H1 (cell line): ENCODE measurements around the gene SEMA3D. TPM values are rescaled to one million over a fixed set of nuclear protein-coding genes. Genes with fewer than 3 reads are reported as not detected.

Source experiments
- CTCF ChIA-PET: fragments of 300-600 bp; sonication (Branson Sonifier 250); formaldehyde crosslinking; loops from one replicate; lab custom pipeline; 2021; ENCODE audit not compliant: partially characterized antibody; lab: Charles Lee
- POLR2A ChIA-PET: fragments of 300-600 bp; sonication (Branson Sonifier 250); formaldehyde crosslinking; loops from one replicate; lab custom pipeline; 2021; ENCODE audit warnings: inconsistent platforms; ENCODE audit not compliant: partially characterized antibody; lab: Charles Lee
- DNase-seq, 2 experiments: peaks; one replicate each; pipeline versions ENCODE4 v3.0.0 to v3.0.0-alpha.2; 2010 to 2022; ENCODE audit warnings: low spot score in 2 of 2, low read depth in 1 of 2, mixed read lengths in 1 of 2
- FAIRE-seq: peaks from 2 replicates; lab custom pipeline; 2011; peaks lifted over from hg19 to GRCh38; lab: Jason Lieb, UNC
- H2AFZ ChIP-seq: 2 replicates; pipeline ENCODE4 v1.8.1; 2012; ENCODE audit warnings: low read length, inconsistent platforms
- H2AK5ac ChIP-seq: 2 replicates; pipeline ENCODE4 v1.6.1; 2013; ENCODE audit warnings: low read depth, low read length
- H2BK120ac ChIP-seq: replicated peaks from 2 replicates; pipeline ENCODE3; 2013; ENCODE audit warnings: low read depth, low read length, inconsistent platforms
- H2BK12ac ChIP-seq: 2 replicates; pipeline ENCODE4 v1.6.1; 2013; ENCODE audit warnings: low read depth, low read length
- H2BK15ac ChIP-seq: 2 replicates; pipeline ENCODE4 v1.6.1; 2013; ENCODE audit warnings: low read length
- H2BK20ac ChIP-seq: 2 replicates; pipeline ENCODE4 v1.6.1; 2013; ENCODE audit warnings: low read length
- H2BK5ac ChIP-seq: 2 replicates; pipeline ENCODE4 v1.6.1; 2013; ENCODE audit warnings: low read depth, low read length
- H3K14ac ChIP-seq: 2 replicates; pipeline ENCODE4 v1.6.1; 2013; ENCODE audit warnings: inconsistent platforms; ENCODE audit not compliant: insufficient read length
- H3K18ac ChIP-seq: 2 replicates; pipeline ENCODE4 v1.6.1; 2013; ENCODE audit warnings: low read length; ENCODE audit errors: extremely low read depth
- H3K23ac ChIP-seq: 2 replicates; pipeline ENCODE4 v1.6.1; 2013; ENCODE audit warnings: inconsistent platforms; ENCODE audit not compliant: insufficient read length
- H3K23me2 ChIP-seq: 2 replicates; pipeline ENCODE4 v1.6.1; 2013; ENCODE audit warnings: low read depth, low read length
- H3K27ac ChIP-seq: 2 replicates; pipeline ENCODE4 v1.6.1; 2011; ENCODE audit warnings: low read depth, low read length, inconsistent platforms
- H3K27me3 ChIP-seq, 4 experiments: replicated peaks in 1 of 4; 1 replicate in 1 of 4; 2 replicates in 3 of 4; pipeline versions ENCODE4 v1.6.1 to v1.8.1; 2011 to 2013; ENCODE audit warnings: low read length in 3 of 4, mild to moderate bottlenecking in 3 of 4, inconsistent platforms in 2 of 4, mixed read lengths in 2 of 4, moderate library complexity in 1 of 4; ENCODE audit not compliant: control insufficient read depth in 3 of 4, insufficient read depth in 3 of 4; ENCODE audit errors: extremely low read depth in 1 of 4
- H3K36me3 ChIP-seq, 4 experiments: 2 replicates each; pipeline versions ENCODE4 v1.6.1 to v1.8.1; 2011 to 2013; ENCODE audit warnings: mild to moderate bottlenecking in 4 of 4, low read length in 3 of 4, moderate library complexity in 2 of 4, control low read depth in 1 of 4, inconsistent platforms in 1 of 4; ENCODE audit not compliant: insufficient read depth in 4 of 4, control insufficient read depth in 2 of 4
- H3K4ac ChIP-seq: replicated peaks from 2 replicates; pipeline ENCODE3; 2013; ENCODE audit warnings: low read length, low read depth, mixed read lengths, inconsistent platforms; ENCODE audit not compliant: insufficient read length
- H3K4me1 ChIP-seq, 4 experiments: replicated peaks in 1 of 4; 1 replicate in 1 of 4; 2 replicates in 3 of 4; pipeline versions ENCODE4 v1.6.1 to v1.8.1; 2011 to 2013; ENCODE audit warnings: low read length in 3 of 4, inconsistent platforms in 2 of 4, mixed read lengths in 1 of 4; ENCODE audit not compliant: insufficient read depth in 4 of 4, control insufficient read depth in 3 of 4
- H3K4me2 ChIP-seq, 2 experiments: 2 replicates each; pipeline versions ENCODE4 v1.6.1 to v1.8.1; 2011 to 2013; ENCODE audit warnings: low read depth in 2 of 2, low read length in 2 of 2, control low read depth in 1 of 2, inconsistent platforms in 1 of 2, mild to moderate bottlenecking in 1 of 2; ENCODE audit not compliant: insufficient read depth in 1 of 2
- H3K4me3 ChIP-seq, 4 experiments: fragments of 200-600, 300-600 bp in 1 of 4; sonication (generic), shearing (Covaris generic), sonication (Bioruptor Twin) in 1 of 4; 2 replicates each; pipeline versions ENCODE4 v1.5.1 to v1.8.1; 2011 to 2016; ENCODE audit warnings: low read length in 4 of 4, low read depth in 3 of 4, control low read depth in 2 of 4, inconsistent platforms in 2 of 4, mild to moderate bottlenecking in 2 of 4, mixed read lengths in 1 of 4, moderate library complexity in 1 of 4; ENCODE audit not compliant: insufficient read depth in 2 of 4; ENCODE audit errors: extremely low read depth in 1 of 4
- H3K56ac ChIP-seq: replicated peaks from 2 replicates; pipeline ENCODE3; 2013; ENCODE audit warnings: low read depth, mild to moderate bottlenecking, mixed read lengths, low read length, inconsistent platforms; ENCODE audit not compliant: insufficient read length
- H3K79me1 ChIP-seq: 2 replicates; pipeline ENCODE4 v1.6.1; 2013; ENCODE audit warnings: low read depth, low read length, control low read depth
- H3K79me2 ChIP-seq, 2 experiments: 2 replicates each; pipeline versions ENCODE4 v1.6.1 to v1.8.1; 2012 to 2013; ENCODE audit warnings: low read length in 2 of 2, mild to moderate bottlenecking in 2 of 2, inconsistent platforms in 1 of 2; ENCODE audit not compliant: insufficient read depth in 2 of 2, control insufficient read depth in 1 of 2
- H3K9ac ChIP-seq, 4 experiments: replicated peaks in 1 of 4; 1 replicate in 1 of 4; 2 replicates in 3 of 4; pipeline versions ENCODE4 v1.6.1 to v1.8.1; 2011 to 2013; ENCODE audit warnings: low read depth in 3 of 4, low read length in 3 of 4, control low read depth in 2 of 4, mild to moderate bottlenecking in 2 of 4, moderate library complexity in 2 of 4, inconsistent platforms in 1 of 4; ENCODE audit errors: extremely low read depth in 1 of 4
- H3K9me3 ChIP-seq, 2 experiments: 2 replicates each; pipeline versions ENCODE4 v1.6.1 to v1.8.1; 2012 to 2013; ENCODE audit warnings: mild to moderate bottlenecking in 2 of 2, moderate library complexity in 2 of 2, control low read depth in 1 of 2, inconsistent platforms in 1 of 2, low read depth in 1 of 2, low read length in 1 of 2, mixed read lengths in 1 of 2; ENCODE audit not compliant: insufficient read depth in 2 of 2
- H4K20me1 ChIP-seq, 2 experiments: replicated peaks in 1 of 2; 2 replicates each; pipeline versions ENCODE3 to v1.8.1; 2011 to 2013; ENCODE audit warnings: inconsistent platforms in 2 of 2, low read length in 2 of 2, mild to moderate bottlenecking in 1 of 2; ENCODE audit not compliant: insufficient read depth in 2 of 2, control insufficient read depth in 1 of 2
- H4K5ac ChIP-seq: 2 replicates; pipeline ENCODE4 v1.6.1; 2013; ENCODE audit warnings: low read length, low read depth, mixed read lengths, inconsistent platforms; ENCODE audit not compliant: insufficient read length
- H4K8ac ChIP-seq: 2 replicates; pipeline ENCODE4 v1.8.0; 2013; ENCODE audit warnings: mild to moderate bottlenecking, moderate library complexity, low read length, inconsistent platforms; ENCODE audit not compliant: insufficient read depth; ENCODE audit errors: extremely low read depth
- H4K91ac ChIP-seq: replicated peaks from 2 replicates; pipeline ENCODE3; 2013; ENCODE audit warnings: low read length, mixed read lengths, inconsistent platforms; ENCODE audit not compliant: insufficient read length
- BACH1 ChIP-seq: IDR thresholded peaks from 2 replicates; pipeline ENCODE4 v1.6.1; 2012; ENCODE audit warnings: low read length, improper control_type of control experiment
- BCL11A ChIP-seq, 2 experiments: IDR thresholded peaks; one replicate each; pipeline ENCODE4 v1.6.1; 2011; ENCODE audit warnings: low read depth in 2 of 2, low read length in 2 of 2, mild to moderate bottlenecking in 2 of 2
- PHF8 ChIP-seq: fragments of 200-600 bp; sonication (generic); conservative IDR thresholded peaks from 2 replicates; pipeline ENCODE4 v1.7.1; 2012; ENCODE audit warnings: low read depth, mild to moderate bottlenecking, inconsistent platforms, low read length, moderate library complexity
- RAD21 ChIP-seq, 2 experiments: IDR thresholded peaks in 1 of 2; conservative IDR thresholded peaks in 1 of 2; 2 replicates each; pipeline ENCODE4 v1.6.1; 2011; ENCODE audit warnings: low read depth in 2 of 2, low read length in 2 of 2, improper control_type of control experiment in 1 of 2, inconsistent platforms in 1 of 2, mild to moderate bottlenecking in 1 of 2, moderate library complexity in 1 of 2
- SAP30 ChIP-seq: fragments of 300-600 bp; sonication (generic); IDR thresholded peaks from 2 replicates; pipeline ENCODE4 v1.7.1; 2012; ENCODE audit warnings: low read length, moderate library complexity, mild to moderate bottlenecking, inconsistent platforms; ENCODE audit not compliant: insufficient read depth, insufficient replicate concordance
- SP1 ChIP-seq: IDR thresholded peaks from 2 replicates; pipeline ENCODE4 v1.6.1; 2011; ENCODE audit warnings: low read depth, low read length
- SP4 ChIP-seq: IDR thresholded peaks from 2 replicates; pipeline ENCODE4 v1.6.1; 2012; ENCODE audit warnings: low read length, inconsistent platforms
- WGBS, 2 experiments: shearing (Covaris generic) in 1 of 2; methylation state at CpG; one replicate each; pipeline versions ENCODE4 v1.1.6 to v1.1.7; 2013 to 2015; ENCODE audit warnings: low lambda C conversion rate in 2 of 2, mixed read lengths in 2 of 2, inconsistent platforms in 1 of 2, low coverage in 1 of 2, missing lambda C conversion rate in 1 of 2; ENCODE audit not compliant: insufficient replicate concordance in 2 of 2, insufficient coverage in 1 of 2, insufficient read length in 1 of 2; ENCODE audit errors: extremely low coverage in 1 of 2, missing lambda C conversion rate in 1 of 2; 5-methylcytosine and 5-hydroxymethylcytosine counted together
- polyA plus RNA-seq, 7 experiments: library from polyadenylated mRNA; depleted of rRNA in 3 of 7; stranded (reverse) in 5 of 7; unstranded in 2 of 7; fragments of >200 nt in 5 of 7; fragments of 200-250 nt in 2 of 7; gene quantifications; 1 replicate in 5 of 7; 2 replicates in 1 of 7; 4 replicates in 1 of 7; pipeline versions ENCODE4 v1.2.1 to v1.2.3, GENCODE V29; 2011 to 2013; ENCODE audit warnings: missing spikeins in 2 of 7, mixed read lengths in 2 of 7
- total RNA-seq: library from RNA; stranded (reverse); fragmentation: NEBNext Ultra II Directional; extraction: Animal tissue kit (Norgen Biotek cat#: 25700); gene quantifications from 2 replicates; pipeline ENCODE4 v1.2.1, GENCODE V29; 2021
- TF ChIP-seq, protein P1 (sequence below), 3 experiments: IDR thresholded peaks; 1 replicate in 2 of 3; 2 replicates in 1 of 3; pipeline versions ENCODE4 v1.5.1 to v1.6.1; 2011; ENCODE audit warnings: low read length in 3 of 3, mild to moderate bottlenecking in 3 of 3, inconsistent platforms in 2 of 3, low read depth in 1 of 3, moderate library complexity in 1 of 3; ENCODE audit not compliant: insufficient read depth in 1 of 3; ENCODE audit errors: control extremely low read depth in 1 of 3
- TF ChIP-seq, protein P2 (sequence below): IDR thresholded peaks from 2 replicates; pipeline ENCODE4 v1.6.1; 2011; ENCODE audit warnings: low read depth, mild to moderate bottlenecking, low read length; ENCODE audit not compliant: insufficient read depth
- TF ChIP-seq, protein P3 (sequence below): IDR thresholded peaks from 2 replicates; pipeline ENCODE4 v1.6.1; 2012; ENCODE audit warnings: inconsistent platforms

The SEMA3D gene
- total and polyA plus RNA-seq, 2 of the 8 experiments (the other 6 are each of a cell fraction or from before 2014, with no cell fraction given) = 1.6 to 3.5 TPM

DNA sequence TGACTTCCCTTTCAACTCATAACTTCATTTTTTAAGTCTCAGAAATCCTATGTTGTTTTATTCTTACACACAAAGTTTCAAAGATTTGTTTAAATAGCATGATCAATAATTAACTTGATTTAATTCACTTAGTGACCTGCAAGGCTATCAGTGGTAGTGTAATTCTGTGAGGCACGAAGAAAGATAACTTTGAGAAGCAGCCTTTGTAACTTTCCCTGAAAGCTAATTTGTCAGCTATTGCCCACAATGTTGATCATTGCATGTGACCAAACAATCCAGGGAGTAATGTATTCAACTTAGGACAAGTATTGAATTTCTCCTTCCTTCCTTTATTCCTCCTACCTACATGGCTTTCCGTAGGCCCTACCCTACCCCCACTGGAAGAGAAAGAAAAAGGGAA is 111.0 kb downstream of the SEMA3D start:
- H3K4me1 ChIP-seq = peaks cover 0 to under 1% (median 0%) of the 10 kb centered on the region in 4 experiments; a peak in 1 of 7 replicates
- WGBS, 2 experiments = 89% methylated on average over 2 of the region's 2 CpGs; no CpG with 5 or more reads in 1 of the 2 experiments
- H3K23me2 ChIP-seq = no peaks in the 10 kb centered on the region
- no peak overlapping the region for H3K14ac ChIP-seq
- no peaks in the 10 kb centered on the region for H3K9me3 ChIP-seq
- H2BK20ac ChIP-seq = no peak overlapping the region
- DNase-seq = no peak
- no peak for FAIRE-seq
- no peaks in the 10 kb centered on the region for H3K36me3 ChIP-seq
- H3K4me3 ChIP-seq = no peak overlapping the region
- H3K4ac ChIP-seq = no peak overlapping the region
- ChIA-PET POLR2A (no interaction called here), CTCF (no interaction called here)
- H3K4me2 ChIP-seq = no peak overlapping the region
- H3K56ac ChIP-seq = no peak overlapping the region
- H3K9ac ChIP-seq = no peak overlapping the region
- H2BK15ac ChIP-seq = no peak overlapping the region
- no peaks in the 10 kb centered on the region for H4K20me1 ChIP-seq
- H4K91ac ChIP-seq = no peak overlapping the region
- no peak overlapping the region for H3K27ac ChIP-seq
- H2AFZ ChIP-seq = no peak overlapping the region
- H4K5ac ChIP-seq = no peak overlapping the region
- no peak overlapping the region for H3K23ac ChIP-seq
- H3K79me2 ChIP-seq = no peaks in the 10 kb centered on the region
- no peak overlapping the region for H3K18ac ChIP-seq
- no peak overlapping the region for H2BK120ac ChIP-seq
- no peak overlapping the region for H2BK12ac ChIP-seq
- H4K8ac ChIP-seq = no peak overlapping the region
- no peak overlapping the region for H2AK5ac ChIP-seq
- no peak overlapping the region for H2BK5ac ChIP-seq
- peaks cover 0 to 1% (median 0%) of the 10 kb centered on the region in 4 experiments; a peak in 1 of 7 replicates for H3K27me3 ChIP-seq
- H3K79me1 ChIP-seq = no peaks in the 10 kb centered on the region
- TF ChIP-seq BACH1 (no peak), SP1 (no peak), SP4 (no peak), RAD21 (IDR thresholded peaks at IDR 0.05 in 1 of 2, conservative IDR thresholded peaks at IDR 0.05 in 1 of 2; ENCODE audit: low read depth in 2 of 2, low read length in 2 of 2) (no peak), SAP30 (no peak), PHF8 (no peak), BCL11A (IDR thresholded peaks at IDR 0.05; ENCODE audit: low read depth in 2 of 2, low read length in 2 of 2) (no peak)
- TF ChIP-seq, protein P1, sequence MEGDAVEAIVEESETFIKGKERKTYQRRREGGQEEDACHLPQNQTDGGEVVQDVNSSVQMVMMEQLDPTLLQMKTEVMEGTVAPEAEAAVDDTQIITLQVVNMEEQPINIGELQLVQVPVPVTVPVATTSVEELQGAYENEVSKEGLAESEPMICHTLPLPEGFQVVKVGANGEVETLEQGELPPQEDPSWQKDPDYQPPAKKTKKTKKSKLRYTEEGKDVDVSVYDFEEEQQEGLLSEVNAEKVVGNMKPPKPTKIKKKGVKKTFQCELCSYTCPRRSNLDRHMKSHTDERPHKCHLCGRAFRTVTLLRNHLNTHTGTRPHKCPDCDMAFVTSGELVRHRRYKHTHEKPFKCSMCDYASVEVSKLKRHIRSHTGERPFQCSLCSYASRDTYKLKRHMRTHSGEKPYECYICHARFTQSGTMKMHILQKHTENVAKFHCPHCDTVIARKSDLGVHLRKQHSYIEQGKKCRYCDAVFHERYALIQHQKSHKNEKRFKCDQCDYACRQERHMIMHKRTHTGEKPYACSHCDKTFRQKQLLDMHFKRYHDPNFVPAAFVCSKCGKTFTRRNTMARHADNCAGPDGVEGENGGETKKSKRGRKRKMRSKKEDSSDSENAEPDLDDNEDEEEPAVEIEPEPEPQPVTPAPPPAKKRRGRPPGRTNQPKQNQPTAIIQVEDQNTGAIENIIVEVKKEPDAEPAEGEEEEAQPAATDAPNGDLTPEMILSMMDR (IDR thresholded peaks at IDR 0.05; ENCODE audit: control extremely low read depth in 1 of 3, insufficient read depth in 1 of 3, low read depth in 1 of 3, low read length in 3 of 3) = no peak
- TF ChIP-seq, protein P2, sequence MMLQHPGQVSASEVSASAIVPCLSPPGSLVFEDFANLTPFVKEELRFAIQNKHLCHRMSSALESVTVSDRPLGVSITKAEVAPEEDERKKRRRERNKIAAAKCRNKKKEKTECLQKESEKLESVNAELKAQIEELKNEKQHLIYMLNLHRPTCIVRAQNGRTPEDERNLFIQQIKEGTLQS = no peak
- TF ChIP-seq, protein P3, sequence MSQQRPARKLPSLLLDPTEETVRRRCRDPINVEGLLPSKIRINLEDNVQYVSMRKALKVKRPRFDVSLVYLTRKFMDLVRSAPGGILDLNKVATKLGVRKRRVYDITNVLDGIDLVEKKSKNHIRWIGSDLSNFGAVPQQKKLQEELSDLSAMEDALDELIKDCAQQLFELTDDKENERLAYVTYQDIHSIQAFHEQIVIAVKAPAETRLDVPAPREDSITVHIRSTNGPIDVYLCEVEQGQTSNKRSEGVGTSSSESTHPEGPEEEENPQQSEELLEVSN = no peak
